Stimulated activated CD4-positive, alpha-beta T cell treated with anti-CD3 and anti-CD28 coated beads, Interleukin-2, amount 100 ng/mL, for 4 hours (primary cell): ENCODE results near the gene TTC9C.
"Not testable (repeated sequence)": the region's sequence is repeated elsewhere in the genome, so short reads cannot be mapped to it uniquely, and the experiment has no call there.

ENCODE experiments used
- DNase-seq: peaks from one replicate; pipeline ENCODE4 v3.0.0-alpha.2; 2020; ENCODE audit warnings: low read depth

TTC9C gene, protein sequence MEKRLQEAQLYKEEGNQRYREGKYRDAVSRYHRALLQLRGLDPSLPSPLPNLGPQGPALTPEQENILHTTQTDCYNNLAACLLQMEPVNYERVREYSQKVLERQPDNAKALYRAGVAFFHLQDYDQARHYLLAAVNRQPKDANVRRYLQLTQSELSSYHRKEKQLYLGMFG

DNA sequence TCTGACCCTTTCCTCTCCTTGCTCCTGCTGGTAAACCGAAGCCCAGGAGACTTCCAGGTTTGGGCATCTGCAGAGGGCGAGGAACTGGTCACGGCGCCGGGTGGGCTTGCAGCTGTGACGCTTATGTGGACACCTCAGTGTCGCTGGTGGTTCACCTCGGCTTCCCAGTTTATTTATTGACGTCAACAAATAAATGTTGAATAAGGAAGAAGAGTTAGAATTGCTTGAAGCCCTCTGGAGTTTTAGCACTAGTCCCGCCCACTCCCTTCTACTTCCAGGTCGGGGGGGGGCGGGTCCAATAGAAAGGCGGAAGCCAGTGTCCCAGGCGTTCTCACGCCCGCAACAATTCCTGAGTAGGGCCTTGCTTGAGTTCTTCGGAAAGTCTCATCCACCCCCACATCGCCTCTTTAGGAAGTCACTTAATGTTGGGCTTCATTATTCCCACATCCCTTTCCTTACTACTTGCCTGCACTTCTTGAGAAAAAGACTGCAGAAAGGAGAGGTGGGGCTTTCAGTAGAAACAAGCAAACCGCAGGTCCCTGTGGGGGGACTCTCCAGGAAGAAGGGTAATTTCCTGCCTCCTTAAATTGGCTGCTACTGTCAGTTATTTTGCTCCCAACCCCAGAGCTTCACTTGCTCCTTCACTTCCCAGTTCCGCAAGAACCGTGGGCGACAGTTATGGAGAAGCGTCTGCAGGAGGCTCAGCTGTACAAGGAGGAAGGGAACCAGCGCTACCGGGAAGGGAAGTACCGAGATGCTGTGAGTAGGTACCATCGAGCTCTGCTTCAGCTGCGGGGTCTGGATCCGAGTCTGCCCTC is at the start of gene TTC9C:
Gene TTC9C, plus strand, starts transcription at position 316 of the 818 bp plus-strand sequence. Its CDS starts 363 bp downstream, at position 679.
- peak; percentile 79 for DNase-seq

- peak; percentile 77 for DNase-seq
Observed at GRCh38 chr11:62678770-62679696, 49.3 kb upstream of the TTC9C start, which contains the start of gene UBXN1. Gene UBXN1, minus strand, starts transcription at chr11:62679073. Its CDS starts 150 bp downstream, at chr11:62678923.

- DNase-seq: no peak
Observed at GRCh38 chr11:62680825-62681240, 47.5 kb upstream of the TTC9C start.

GRCh38 chr11:62682518-62682917 is 45.8 kb upstream of the TTC9C start:
- no peak for DNase-seq

DNA sequence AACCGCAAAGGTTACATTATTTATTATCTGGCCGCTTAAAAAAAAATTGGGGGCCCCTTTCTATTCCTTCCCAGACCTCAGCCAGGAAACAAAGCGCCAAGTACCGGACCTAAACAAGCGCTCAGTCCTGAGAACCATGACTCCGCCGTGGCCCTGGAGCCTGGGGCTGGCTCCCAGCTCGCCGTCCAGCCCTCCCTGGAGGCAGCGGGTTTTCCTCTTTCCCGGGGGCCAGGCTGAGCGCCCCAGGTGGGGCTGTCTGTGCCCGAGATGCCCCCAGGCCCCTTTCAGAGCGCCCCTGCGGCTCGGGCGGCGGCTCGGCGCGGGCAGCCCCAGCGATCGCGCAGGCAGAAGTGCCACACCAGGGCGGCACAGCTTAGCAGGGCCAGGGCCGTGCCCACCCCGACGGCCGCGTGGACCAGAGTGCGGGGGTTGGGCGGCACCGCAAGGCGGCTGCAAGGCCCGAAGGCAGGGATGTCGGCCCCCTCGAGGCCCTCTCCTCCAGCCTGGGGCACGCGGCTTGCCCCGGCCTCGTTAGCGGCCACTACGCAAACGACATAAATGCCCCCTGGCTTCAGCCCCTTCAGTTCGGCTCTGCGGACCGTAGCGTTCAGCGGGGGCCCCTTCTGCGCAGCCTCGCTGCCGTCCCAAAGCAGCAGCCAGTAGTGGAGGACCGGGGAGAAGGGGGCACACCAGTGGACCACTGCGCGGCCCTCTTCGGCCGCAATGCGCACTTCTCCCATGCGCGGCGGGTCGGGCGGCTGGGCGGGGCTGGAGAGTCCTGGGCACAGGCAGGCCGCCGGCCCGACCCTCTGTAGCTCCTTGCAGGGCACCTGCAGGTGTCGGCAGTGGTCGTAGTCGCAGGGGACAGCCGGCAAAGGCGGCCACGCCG is 40.5 kb upstream of the TTC9C start:
- no peak for DNase-seq

GRCh38 chr11:62688491-62688890 is 39.8 kb upstream of the TTC9C start:
- no peak for DNase-seq

DNA sequence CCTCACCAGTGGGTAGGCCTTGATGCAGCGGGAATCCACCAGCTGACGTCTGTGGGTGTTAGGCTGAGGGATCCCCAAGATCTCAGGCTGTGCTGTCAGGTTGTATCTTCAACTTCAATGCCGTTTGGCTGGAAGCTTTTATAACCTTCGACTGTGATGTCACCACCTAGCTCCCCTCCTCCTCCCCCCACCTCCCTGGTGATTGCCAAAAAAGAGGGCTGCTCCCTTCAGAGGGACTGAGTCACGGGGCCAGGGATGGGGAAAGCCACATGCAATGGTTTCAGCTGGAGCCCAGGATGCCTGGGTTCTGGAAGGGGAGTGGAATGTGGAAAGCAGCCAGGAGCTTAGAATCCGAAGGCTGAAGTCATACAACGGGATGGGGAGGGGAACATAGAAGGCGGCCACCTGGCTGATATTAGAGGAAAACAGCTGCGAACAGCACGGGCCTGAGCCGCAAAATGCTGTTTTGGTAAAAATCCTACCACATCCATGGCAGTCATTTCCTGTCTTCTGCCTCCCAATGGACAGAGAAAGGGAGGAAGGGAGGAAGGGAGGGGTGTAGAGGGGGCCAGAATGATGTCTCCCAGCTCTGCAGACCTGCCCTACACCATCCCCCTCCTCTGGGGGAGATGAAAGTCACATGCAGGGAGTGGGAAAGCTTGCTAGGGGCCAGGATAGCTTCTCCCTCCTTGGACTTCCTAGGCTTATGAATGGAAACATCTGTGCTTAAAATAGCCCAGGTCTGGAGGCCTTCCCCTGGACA is 38.7 kb upstream of the TTC9C start, which contains the start of gene LRRN4CL:
Gene LRRN4CL, minus strand, starts transcription at position 110 of the 763 bp plus-strand sequence. CDS start 1,022 bp downstream, outside the sequence.
- no peak for DNase-seq

- DNase-seq: not testable (repeated sequence)
Observed at GRCh38 chr11:62693624-62694023, 34.7 kb upstream of the TTC9C start.

DNA sequence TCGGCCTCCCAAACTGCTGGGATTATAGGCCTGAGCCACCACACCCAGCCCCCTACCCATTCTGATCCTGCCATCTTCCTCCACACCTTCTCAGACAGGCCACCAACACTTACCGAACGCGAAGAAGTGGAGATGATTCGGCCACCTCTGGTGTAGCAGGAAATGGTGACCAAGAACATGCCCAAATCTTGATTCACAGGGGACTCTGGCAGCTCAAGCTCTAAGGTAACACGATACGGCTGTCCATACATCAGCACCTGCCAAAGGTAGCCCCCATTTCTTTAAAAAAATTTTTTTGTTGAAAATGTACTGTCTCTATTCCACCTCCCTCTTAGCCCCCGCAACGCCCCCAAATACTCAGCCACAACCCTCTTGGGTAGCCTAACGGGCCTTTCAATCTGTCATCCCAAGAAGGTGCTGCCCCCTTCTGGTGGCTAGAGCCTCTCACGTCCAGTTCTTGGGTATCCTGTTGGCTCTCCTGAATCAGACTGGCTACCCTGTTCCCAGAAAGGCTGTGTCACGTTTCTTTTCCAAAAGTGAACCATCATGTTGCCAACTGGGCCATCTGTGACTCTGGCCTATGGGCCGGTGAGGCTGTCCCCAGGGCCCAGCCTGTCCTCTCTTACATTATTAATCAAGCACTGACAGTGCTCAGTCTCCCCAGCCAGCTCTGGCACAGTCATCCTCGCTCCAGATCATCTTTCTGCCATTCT is 33.7 kb upstream of the TTC9C start:
- DNase-seq: peak; percentile 72

DNA sequence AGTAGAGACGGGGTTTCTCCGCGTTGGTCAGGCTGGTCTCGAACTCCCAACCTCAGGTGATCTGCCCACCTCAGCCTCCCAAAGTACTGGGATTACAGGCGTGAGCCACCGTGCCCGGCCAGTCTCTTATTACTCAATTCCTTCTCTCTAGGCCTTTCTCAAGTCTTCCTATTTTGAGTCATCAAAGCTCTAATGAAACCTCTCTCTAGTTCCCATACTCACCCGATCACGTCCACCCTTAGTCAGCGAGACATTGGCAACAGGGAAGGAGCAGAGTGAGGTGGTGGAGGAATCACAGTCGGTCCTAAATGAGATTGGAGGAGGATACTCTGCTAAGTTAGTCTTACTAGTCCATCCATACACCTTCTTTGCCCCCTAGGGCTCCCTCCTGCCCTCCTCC is 26.0 kb upstream of the TTC9C start:
- no peak for DNase-seq

- DNase-seq: not testable (repeated sequence)
Observed at GRCh38 chr11:62703921-62704320, 24.4 kb upstream of the TTC9C start.

GRCh38 chr11:62705413-62705812 is 22.9 kb upstream of the TTC9C start:
- DNase-seq: no peak

- DNase-seq: peak; percentile 91
Observed at GRCh38 chr11:62705880-62706849, 22.1 kb upstream of the TTC9C start.

- no peak for DNase-seq
Observed at GRCh38 chr11:62706850-62707247, 21.4 kb upstream of the TTC9C start.

DNA sequence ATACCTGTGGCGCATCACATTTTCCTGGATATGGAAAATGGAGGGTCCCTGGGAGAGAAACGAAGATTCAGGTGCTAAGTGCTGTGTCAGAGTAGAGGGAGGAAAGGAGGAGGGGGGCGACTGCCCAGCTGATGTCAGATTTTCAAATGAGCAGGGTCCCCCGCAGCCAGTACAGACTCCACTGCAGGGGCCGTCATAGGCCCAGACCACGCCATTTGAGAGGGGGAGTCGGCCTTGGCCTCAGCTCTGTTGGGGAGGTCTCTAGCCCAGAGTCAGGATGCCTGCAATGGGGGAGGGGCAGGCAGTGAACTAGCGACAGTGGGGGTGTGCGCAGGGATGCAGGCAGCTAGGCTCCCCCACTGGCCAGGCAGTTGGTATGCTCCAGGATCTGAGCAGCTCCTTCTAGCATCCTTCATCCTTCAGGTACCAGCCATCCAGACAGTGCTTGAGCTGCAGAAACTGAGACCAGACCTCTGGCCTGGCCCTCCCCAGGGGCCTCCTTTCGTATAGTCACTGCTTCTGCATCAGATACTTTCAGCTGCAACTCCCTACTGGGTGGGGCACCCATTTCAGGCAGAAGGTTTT is 20.9 kb upstream of the TTC9C start, which contains the start of the genes BSCL2 and GNG3:
Gene BSCL2, minus strand, starts transcription at position 148 of the 585 bp plus-strand sequence. CDS start 229 bp downstream, outside the sequence.
Gene GNG3, plus strand, starts transcription at position 400 of the 585 bp plus-strand sequence. CDS start 620 bp downstream, outside the sequence.
- DNase-seq: no peak

- DNase-seq: no peak
Observed at GRCh38 chr11:62708392-62708791, 19.9 kb upstream of the TTC9C start.

- peak; percentile 21 for DNase-seq
Observed at GRCh38 chr11:62708793-62709192, 19.5 kb upstream of the TTC9C start.
